NCI-H1436 (cell line): ENCODE data around the gene GABRG3.

Experiments
- DNase-seq: peaks from one replicate; lab custom pipeline; 2025; lab: John Stamatoyannopoulos, UW

GABRG3 gene

GRCh38 chr15:27466758-27467157, 495.8 kb downstream of the GABRG3 start:
- DNase-seq, result no peak

DNA sequence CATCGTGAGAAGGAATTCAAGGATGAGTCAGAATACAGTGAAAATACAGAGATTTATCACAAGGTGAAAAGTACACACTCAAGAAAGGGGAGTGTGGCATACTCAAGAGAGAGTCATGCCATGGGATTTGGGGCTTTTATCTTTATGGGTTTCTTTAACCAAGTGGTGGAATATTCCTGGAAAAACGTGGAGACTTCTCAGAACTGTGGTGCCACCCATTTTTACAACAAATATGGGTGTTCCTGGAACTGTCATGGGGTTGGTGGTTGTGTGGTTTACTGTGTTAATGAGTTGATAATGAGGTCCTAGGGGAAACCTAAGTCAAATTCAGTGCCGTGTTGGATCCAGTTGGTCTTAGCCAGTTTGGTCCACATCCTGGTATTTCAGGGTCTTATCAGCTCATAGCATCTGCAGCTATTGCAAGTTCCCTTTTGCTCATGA, 497.2 kb downstream of the GABRG3 start:
- DNase-seq, result no peak

GRCh38 chr15:27473845-27474244, 502.9 kb downstream of the GABRG3 start:
- DNase-seq, result no peak

DNA sequence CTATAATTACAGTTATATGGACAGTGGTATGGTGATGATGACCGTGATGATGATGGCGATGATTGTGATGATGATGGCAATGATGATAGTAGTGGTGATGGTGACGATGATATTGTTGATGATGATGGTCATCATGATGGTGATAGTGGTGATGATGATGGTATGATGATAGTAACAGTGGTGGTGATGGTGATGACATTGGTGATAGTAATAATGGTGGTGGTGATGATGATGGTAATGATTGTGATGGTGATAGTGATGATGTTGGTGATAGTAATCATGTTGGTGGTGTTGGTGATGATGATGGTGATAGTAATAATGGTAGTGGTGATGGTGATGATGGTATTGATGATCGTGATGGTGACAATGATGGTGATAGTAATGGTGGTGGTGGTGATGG, 504.4 kb downstream of the GABRG3 start:
- no peak for DNase-seq

DNA sequence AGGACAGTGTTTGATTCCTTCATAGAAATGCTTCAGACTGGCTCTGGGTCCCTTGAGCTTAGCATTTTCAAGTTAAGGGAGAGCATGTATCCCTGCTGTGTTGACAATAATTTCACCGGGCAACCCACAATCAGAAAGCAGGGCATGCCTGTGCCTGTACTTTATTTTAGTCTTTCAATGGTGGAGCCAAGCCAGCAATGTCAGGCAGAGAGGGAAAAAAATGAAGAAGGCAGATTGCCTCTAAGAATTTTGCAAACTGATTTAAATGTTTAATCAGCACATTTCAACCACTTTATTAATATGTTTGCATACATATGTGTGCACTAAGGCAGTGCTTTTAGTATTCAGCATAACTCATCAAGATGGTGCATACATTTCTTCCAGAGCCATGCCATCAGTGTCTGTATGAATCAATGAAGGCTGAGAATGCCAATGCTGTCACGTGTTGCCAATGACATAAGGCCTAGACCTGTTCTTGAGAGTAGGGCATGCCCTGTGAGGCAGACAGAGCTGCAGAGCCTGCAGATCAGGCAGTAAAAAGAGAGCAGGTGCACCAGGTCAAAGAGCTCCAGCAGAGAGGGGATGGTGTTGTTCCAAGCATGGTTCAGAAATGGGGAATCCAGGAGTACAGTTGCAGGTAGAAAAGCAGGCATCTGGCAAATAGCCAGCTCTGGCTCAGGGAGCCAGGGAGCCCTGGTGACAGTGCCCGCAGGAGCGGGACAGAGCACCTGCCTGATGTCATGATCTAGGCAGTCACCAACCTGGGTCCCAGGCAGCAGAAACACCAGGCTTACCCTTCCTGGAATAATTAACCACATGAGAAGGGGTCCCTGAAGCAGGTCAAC, 508.5 kb downstream of the GABRG3 start:
- DNase-seq, result no peak

DNA sequence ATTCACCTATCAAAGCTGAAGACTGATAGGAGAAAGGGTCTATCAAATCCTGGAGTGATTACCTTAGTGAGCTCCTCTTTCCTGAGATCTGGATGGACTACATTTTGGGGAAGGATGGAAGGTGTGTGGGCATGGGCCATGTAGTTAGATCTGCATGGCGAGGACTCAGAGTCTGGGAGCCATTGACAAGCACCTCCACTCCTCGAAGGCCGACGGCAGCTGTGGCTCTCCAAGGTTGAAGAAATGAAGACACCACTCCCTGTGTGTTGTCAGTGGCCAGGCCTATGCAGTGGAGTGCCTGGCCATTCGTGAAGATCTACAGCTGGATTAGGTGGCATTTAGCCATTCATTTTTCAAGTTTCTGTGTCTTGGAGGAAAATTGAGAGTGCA, 509.2 kb downstream of the GABRG3 start:
- no peak for DNase-seq

GRCh38 chr15:27480642-27481041, 509.7 kb downstream of the GABRG3 start:
- no peak for DNase-seq

- no peak for DNase-seq
Observed at GRCh38 chr15:27481768-27482167, 510.8 kb downstream of the GABRG3 start.

GRCh38 chr15:27482287-27482686, 511.3 kb downstream of the GABRG3 start:
- DNase-seq, result no peak

DNA sequence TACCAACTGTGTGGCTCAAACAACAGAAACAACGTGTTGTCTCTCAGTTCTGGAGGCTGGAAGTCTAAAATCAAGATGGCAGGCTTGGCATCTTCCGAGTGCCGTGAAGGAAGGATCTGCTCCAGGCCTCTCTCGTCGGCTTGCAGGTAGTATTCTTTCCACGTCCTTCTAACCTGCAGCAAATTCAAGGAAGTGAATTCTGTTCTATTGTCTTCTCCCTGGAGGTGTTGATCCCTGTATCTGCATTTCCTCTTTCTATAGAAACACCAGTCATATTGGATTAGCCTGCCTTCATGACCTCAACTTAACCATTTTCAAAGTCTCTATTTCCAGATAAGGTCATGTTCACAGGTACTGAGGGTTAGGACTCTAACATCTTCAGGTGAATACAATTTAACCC, 512.1 kb downstream of the GABRG3 start:
- DNase-seq, result no peak

- DNase-seq, result no peak
Observed at GRCh38 chr15:27485265-27485664, 514.3 kb downstream of the GABRG3 start.

- DNase-seq, result no peak
Observed at GRCh38 chr15:27486051-27486450, 515.1 kb downstream of the GABRG3 start.

GRCh38 chr15:27486683-27487647, 516.0 kb downstream of the GABRG3 start:
- DNase-seq, result peak; percentile 2

DNA sequence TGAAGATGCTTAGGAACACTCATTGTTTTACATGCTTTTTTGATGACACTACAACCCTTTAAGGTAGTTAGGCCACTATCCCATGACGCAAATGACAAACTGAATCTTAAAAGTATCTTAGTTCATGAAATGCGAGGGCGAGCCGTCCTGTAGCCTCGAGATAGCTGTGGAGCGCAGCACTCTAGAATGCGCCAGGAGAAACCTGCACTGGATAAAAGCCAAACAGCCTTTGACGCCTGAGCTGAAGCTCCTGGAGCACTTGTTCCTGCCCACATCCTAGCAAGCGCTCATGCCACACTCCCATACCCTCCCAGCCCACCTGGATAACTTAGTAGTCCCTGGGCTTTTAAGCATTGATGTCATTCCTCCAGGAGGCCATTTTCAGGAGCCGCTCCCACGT, 516.9 kb downstream of the GABRG3 start:
- DNase-seq, result no peak

DNA sequence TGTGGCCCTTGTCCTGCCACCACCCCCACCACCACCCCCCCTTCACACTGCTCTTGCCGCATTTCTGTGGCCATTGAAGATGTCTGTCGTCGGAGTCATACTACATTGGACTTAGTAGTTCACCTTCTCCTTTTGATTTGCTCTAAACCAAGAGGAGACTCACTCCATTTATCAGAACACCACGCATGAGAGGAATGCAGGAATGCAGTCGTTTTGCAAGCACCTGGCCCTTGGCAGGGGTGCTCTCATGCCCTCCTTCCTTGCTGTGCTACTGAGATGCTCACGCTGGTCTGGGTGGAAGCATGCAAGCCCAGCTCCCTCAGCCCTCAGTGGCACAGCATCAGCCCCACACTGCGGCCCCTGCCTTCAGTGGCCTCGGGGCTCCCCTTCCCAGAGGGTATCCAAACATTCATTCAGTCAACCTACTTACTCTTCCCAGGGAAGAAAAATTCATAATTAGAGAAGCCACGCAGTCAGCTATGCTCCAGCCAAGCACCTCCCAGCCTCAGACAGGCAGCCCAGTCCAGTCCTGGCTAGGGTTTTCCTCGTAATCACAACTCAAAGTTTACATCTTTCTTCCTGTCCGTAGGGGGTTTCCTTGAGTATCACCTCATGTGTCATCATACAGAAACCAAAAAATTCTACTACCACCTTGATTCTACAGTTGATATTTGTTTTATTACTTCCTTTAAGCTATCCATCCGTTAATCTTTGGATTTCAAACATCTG, 520.0 kb downstream of the GABRG3 start:
- no peak for DNase-seq

GRCh38 chr15:27491666-27492621, 521.0 kb downstream of the GABRG3 start:
- DNase-seq, result no peak

DNA sequence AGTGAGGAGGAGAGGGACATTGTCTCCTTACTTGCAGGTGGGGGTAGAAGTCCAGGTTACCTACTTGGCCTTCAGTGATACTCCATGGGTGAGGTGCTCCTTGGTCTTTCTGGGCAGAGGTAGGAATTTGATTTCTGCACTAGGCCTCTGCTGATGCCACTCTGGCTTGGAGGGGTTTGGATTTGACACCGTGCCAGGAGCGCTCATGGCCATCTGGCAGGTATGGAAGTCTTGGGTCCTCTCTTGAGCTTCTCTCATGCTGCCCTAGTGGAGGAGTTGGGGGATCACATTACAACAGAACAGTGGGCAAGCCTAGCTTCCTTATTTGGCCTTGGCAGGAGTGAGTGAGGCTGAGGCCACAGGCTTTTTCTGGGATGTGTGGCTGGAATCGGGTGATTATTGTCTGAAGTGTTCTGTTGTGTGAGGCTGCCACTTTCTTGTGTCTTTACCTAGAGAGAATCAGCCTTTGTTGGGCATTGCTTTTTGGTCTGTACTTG, 525.0 kb downstream of the GABRG3 start:
- DNase-seq, result no peak

DNA sequence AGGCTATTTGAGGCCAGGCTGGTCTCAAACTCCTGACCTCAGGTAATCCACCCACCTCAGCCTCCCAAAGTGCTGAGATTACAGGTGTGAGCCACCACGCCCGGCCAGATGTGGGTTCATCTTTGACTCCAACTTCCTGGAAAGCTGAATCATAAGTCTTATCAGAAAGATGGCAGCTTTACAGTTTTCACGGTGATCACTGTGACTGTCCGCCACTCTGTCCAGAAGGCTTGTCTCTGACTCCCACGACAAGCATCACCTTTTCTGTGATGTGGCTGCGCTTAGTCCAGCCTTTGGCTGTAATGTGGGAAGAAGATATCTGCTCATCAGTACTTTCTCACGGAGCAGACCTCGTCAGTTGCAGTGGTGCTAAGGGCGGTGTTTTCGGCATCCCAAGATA, 527.7 kb downstream of the GABRG3 start:
- DNase-seq, result no peak

DNA sequence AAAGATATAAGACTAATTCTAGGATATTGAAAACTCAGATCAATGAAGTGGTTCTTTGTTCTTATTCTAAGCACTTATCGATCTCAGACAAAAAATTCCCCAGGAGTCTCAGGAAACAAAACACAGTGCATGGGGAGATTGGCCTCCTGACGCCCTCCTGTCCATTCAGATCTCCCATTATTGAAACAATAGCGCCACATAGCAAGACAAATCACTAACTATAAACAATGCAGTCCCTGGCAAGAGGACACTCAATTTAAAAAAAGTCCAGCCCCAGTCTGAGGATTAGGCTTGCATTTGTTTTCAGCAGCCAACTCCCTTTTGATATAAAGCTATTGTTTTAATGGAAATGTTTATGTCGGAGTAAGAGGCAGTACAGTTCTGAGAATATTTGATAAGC, 528.2 kb downstream of the GABRG3 start:
- no peak for DNase-seq

DNA sequence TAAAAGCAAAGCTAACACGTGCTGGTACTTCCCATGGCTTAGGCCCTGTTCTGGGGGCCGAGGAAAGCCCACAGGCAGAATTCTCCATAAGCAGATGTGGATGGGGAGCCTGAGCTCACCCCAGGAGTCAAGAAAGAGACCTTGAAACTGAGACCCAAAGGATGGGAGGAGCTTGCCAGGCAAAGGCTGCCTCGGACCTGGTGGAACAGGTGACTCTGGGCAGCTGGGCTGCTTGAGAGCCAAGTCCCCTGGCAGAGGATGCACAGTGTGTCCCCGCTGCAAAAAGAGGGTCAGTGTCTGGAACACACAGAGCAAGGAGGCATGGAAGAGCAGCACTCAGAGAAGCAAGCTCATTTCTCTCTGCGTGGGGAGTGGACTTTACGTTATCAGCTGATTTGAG, 528.7 kb downstream of the GABRG3 start:
- no peak for DNase-seq

- DNase-seq, result no peak
Observed at GRCh38 chr15:27500206-27500605, 529.2 kb downstream of the GABRG3 start.
